ENCODE data around the gene ARSB. TPM values are rescaled to one million over a fixed set of nuclear protein-coding genes. Genes with fewer than 3 reads are reported as not detected.
A peak's percentile ranks its signal among the peaks of the same experiment; 100 is the strongest.

Gene ARSB
- total and polyA plus RNA-seq, 2 experiments from 2014 or later, result 16.0 to 25.5 TPM

DNA sequence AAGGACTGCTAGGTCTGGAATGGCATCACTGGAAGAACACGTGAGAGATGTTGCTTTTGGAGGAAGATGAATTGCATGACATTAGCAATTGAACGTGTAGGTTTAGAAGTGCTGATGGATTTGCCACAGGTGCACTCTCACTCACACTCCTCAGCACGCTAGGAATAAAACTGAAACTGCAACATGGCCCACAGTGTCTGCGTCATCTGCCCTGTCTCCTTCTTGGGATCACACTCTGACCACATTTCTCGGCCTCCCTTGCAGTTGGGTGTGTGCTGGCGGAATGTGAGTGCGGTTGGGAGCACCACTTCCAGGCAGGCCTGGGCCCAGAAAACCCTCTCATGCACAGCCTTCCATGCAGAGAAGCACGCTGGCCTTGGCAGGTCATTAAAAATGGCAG, 183.7 kb downstream of the ARSB start:
- Histone ChIP-seq H3K9me3 (ENCODE audit: low read depth) (no peaks in the 10 kb centered on the region), H3K4me1 (ENCODE audit: low read depth) (peaks cover 11% of the 10 kb centered on the region), H3K4me3 (no peak overlapping the region), H3K36me3 (no peaks in the 10 kb centered on the region), H3K27ac (no peak overlapping the region), H3K27me3 (no peaks in the 10 kb centered on the region)
- DNase-seq (ENCODE audit: low read depth in 1 of 2, low spot score in 1 of 2), result no peak
- TF ChIP-seq, protein P1, sequence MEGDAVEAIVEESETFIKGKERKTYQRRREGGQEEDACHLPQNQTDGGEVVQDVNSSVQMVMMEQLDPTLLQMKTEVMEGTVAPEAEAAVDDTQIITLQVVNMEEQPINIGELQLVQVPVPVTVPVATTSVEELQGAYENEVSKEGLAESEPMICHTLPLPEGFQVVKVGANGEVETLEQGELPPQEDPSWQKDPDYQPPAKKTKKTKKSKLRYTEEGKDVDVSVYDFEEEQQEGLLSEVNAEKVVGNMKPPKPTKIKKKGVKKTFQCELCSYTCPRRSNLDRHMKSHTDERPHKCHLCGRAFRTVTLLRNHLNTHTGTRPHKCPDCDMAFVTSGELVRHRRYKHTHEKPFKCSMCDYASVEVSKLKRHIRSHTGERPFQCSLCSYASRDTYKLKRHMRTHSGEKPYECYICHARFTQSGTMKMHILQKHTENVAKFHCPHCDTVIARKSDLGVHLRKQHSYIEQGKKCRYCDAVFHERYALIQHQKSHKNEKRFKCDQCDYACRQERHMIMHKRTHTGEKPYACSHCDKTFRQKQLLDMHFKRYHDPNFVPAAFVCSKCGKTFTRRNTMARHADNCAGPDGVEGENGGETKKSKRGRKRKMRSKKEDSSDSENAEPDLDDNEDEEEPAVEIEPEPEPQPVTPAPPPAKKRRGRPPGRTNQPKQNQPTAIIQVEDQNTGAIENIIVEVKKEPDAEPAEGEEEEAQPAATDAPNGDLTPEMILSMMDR (IDR thresholded peaks at IDR 0.05; ENCODE audit: low read depth, low read length), result no peak

DNA sequence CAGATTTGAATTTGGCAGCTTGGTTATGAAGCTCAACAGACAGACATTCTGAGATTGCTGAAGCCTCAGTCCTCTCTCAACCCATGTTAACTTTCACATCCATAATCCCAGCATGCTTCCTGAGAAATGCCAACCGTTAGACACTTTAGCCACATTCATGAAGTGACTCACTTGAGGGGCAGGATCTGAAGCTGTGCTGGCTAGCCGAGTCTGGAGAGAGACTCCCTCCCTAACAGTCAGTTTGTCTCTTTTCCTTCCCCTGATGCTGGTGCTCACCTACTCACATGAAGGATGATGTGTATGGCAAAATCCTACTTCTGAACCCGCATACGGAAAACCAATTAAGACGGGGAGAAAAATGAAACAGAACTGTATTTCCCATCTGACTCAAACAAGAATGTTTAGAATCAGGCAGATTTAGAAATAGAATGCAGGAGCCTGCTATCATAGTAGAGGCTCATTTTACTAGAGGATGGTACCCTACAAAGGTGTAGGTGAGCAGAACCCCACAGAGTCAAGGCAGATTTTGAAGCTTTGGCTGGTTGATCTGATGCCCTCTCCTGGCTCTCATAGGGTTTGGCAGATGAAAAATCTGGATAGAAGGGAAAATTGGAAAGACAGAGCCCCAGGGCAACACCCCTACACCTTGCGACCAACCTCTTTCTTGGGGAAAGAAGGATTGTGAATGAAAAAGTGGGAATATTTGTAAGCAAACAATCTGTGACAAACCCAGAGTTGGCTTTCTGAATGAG, 185.7 kb downstream of the ARSB start:
- Histone ChIP-seq H3K9me3 (ENCODE audit: low read depth) (no peaks in the 10 kb centered on the region), H3K4me3 (no peak overlapping the region), H3K4me1 (ENCODE audit: low read depth) (peaks cover 14% of the 10 kb centered on the region), H3K27me3 (no peaks in the 10 kb centered on the region), H3K36me3 (no peaks in the 10 kb centered on the region), H3K27ac (no peak overlapping the region)
- TF ChIP-seq, protein P1 (IDR thresholded peaks at IDR 0.05; ENCODE audit: low read depth, low read length), result no peak
- DNase-seq (ENCODE audit: low read depth in 1 of 2, low spot score in 1 of 2), result peak in 1 of 2 donors; percentile 37

DNA sequence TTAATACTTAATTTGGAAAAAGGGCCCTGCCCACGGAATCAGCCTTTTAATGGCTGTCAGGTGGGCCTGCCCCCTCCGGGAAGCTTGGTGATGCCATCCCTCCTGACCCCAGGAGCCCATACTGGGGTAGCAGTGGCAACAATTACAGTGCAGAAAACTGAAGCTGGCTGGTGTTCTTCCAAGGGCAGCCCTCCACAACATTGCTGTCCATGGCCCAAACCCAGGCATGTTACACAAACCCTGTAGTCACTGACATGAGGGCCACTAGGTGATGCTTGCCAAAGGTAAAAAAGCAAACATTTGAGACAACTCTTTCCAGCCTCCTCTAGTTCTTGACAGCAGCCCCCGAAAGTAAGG, 186.5 kb downstream of the ARSB start:
- no peak overlapping the region for H3K27ac ChIP-seq
- H3K4me1 ChIP-seq (ENCODE audit: low read depth), result peaks cover 20% of the 10 kb centered on the region
- no peaks in the 10 kb centered on the region for H3K36me3 ChIP-seq
- H3K9me3 ChIP-seq (ENCODE audit: low read depth), result no peaks in the 10 kb centered on the region
- no peak overlapping the region for H3K4me3 ChIP-seq
- DNase-seq (ENCODE audit: low read depth in 1 of 2, low spot score in 1 of 2), result no peak
- no peaks in the 10 kb centered on the region for H3K27me3 ChIP-seq
- TF ChIP-seq, protein P1 (IDR thresholded peaks at IDR 0.05; ENCODE audit: low read depth, low read length), result no peak

- TF ChIP-seq, protein P1 (IDR thresholded peaks at IDR 0.05; ENCODE audit: low read depth, low read length), result no peak
- H3K27ac ChIP-seq, result no peak overlapping the region
- peak in 1 of 2 donors; percentile 67 for DNase-seq (ENCODE audit: low read depth in 1 of 2, low spot score in 1 of 2)
- peaks cover 20% of the 10 kb centered on the region for H3K4me1 ChIP-seq (ENCODE audit: low read depth)
- no peaks in the 10 kb centered on the region for H3K27me3 ChIP-seq
- no peaks in the 10 kb centered on the region for H3K9me3 ChIP-seq (ENCODE audit: low read depth)
- no peak overlapping the region for H3K4me3 ChIP-seq
- H3K36me3 ChIP-seq, result no peaks in the 10 kb centered on the region
Observed at GRCh38 chr5:78797936-78798672, 187.0 kb downstream of the ARSB start.

DNA sequence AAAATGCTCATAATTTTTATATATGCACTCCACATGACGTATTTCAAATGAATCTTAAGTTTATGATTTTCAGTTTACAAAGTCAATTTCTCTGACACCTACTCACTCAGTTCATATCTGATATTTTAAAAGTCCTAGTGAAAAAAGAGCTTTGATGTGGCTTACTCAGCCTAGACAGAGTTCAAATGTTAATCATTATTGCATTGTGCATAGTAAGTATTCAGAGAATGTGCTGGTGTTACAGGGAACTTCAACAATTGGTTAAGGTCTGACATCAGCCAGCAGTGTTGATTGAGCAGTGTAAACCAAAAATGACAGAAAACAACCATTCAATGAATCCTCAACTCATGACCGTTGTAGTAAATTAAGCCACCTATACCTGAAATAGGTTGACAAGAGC, 189.4 kb downstream of the ARSB start:
- H3K27me3 ChIP-seq, result no peaks in the 10 kb centered on the region
- DNase-seq (ENCODE audit: low read depth in 1 of 2, low spot score in 1 of 2), result no peak
- H3K4me3 ChIP-seq, result no peak overlapping the region
- TF ChIP-seq, protein P1 (IDR thresholded peaks at IDR 0.05; ENCODE audit: low read depth, low read length), result no peak
- no peaks in the 10 kb centered on the region for H3K36me3 ChIP-seq
- H3K27ac ChIP-seq, result no peak overlapping the region
- peaks cover 17% of the 10 kb centered on the region for H3K4me1 ChIP-seq (ENCODE audit: low read depth)
- H3K9me3 ChIP-seq (ENCODE audit: low read depth), result no peaks in the 10 kb centered on the region
